ENCODE results near the gene C9orf152.

- TF ChIP-seq, protein P1, sequence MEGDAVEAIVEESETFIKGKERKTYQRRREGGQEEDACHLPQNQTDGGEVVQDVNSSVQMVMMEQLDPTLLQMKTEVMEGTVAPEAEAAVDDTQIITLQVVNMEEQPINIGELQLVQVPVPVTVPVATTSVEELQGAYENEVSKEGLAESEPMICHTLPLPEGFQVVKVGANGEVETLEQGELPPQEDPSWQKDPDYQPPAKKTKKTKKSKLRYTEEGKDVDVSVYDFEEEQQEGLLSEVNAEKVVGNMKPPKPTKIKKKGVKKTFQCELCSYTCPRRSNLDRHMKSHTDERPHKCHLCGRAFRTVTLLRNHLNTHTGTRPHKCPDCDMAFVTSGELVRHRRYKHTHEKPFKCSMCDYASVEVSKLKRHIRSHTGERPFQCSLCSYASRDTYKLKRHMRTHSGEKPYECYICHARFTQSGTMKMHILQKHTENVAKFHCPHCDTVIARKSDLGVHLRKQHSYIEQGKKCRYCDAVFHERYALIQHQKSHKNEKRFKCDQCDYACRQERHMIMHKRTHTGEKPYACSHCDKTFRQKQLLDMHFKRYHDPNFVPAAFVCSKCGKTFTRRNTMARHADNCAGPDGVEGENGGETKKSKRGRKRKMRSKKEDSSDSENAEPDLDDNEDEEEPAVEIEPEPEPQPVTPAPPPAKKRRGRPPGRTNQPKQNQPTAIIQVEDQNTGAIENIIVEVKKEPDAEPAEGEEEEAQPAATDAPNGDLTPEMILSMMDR (conservative IDR thresholded peaks at IDR 0.05 in 1 of 2, IDR thresholded peaks at IDR 0.05 in 1 of 2; ENCODE audit: low read depth in 1 of 2, low read length in 2 of 2), result no peak
- TF ChIP-seq EZH2 (IDR thresholded peaks at IDR 0.05; ENCODE audit: low read length, missing control alignments), result no peak
Observed at GRCh38 chr9:110213413-110214044, 5.6 kb upstream of the C9orf152 start.
